ENCODE data around the gene KCNH4. TPM values are rescaled to one million over a fixed set of nuclear protein-coding genes. Genes with fewer than 3 reads are reported as not detected.

KCNH4 gene
- total RNA-seq, 6 experiments from 2014 or later: 0.11 TPM; not detected in 5

- WGBS (ENCODE audit: insufficient coverage, low coverage, low lambda C conversion rate, missing lambda C conversion rate): 52% methylated on average over 5 of the region's 12 CpGs
- Histone ChIP-seq H3K4me3 (peak overlapping the region; percentile 58 to 82 (median 75)), H3K4me1 (peaks cover 0 to 13% (median 2%) of the 10 kb centered on the region in 4 donors), H3K27ac (peak overlapping the region in 1 of 3 donors; percentile 62), H3K9me3 (no peaks in the 10 kb centered on the region), H3K27me3 (no peaks in the 10 kb centered on the region), H3K36me3 (no peaks in the 10 kb centered on the region)
- TF ChIP-seq POLR2A (IDR thresholded peaks at IDR 0.05) (no peak), CTCF (IDR thresholded peaks at IDR 0.05) (no peak)
- intact Hi-C loops (cut with DNase I): no loop called here
- DNase-seq (no peak), ATAC-seq (no peak)
These were observed 12.4 kb upstream of the KCNH4 start for GRCh38 chr17:42193216-42193968.

- ATAC-seq (no peak), DNase-seq (no peak)
- Histone ChIP-seq H3K36me3 (no peaks in the 10 kb centered on the region), H3K4me1 (peaks cover 0 to 13% (median 2%) of the 10 kb centered on the region in 4 donors), H3K9me3 (no peaks in the 10 kb centered on the region), H3K4me3 (no peak overlapping the region), H3K27me3 (no peaks in the 10 kb centered on the region), H3K27ac (no peak overlapping the region)
- 95% methylated on average over 4 of the region's 23 CpGs for WGBS (ENCODE audit: insufficient coverage, low coverage, low lambda C conversion rate, missing lambda C conversion rate)
- TF ChIP-seq POLR2A (IDR thresholded peaks at IDR 0.05) (no peak), CTCF (IDR thresholded peaks at IDR 0.05) (no peak)
- intact Hi-C loops (cut with DNase I): no loop called here
These were observed 11.5 kb upstream of the KCNH4 start for GRCh38 chr17:42192189-42193126.

GRCh38 chr17:42191275-42191608 lies 10.3 kb upstream of the KCNH4 start:
- H3K27me3 ChIP-seq: no peaks in the 10 kb centered on the region
- intact Hi-C loops (cut with DNase I): no loop called here
- H3K4me1 ChIP-seq: peaks cover 0 to 13% (median 2%) of the 10 kb centered on the region in 4 donors
- no peak overlapping the region for H3K27ac ChIP-seq
- TF ChIP-seq POLR2A (IDR thresholded peaks at IDR 0.05) (no peak), CTCF (IDR thresholded peaks at IDR 0.05) (no peak)
- no peaks in the 10 kb centered on the region for H3K36me3 ChIP-seq
- 100% methylated on average over 2 of the region's 5 CpGs for WGBS (ENCODE audit: insufficient coverage, low coverage, low lambda C conversion rate, missing lambda C conversion rate)
- ATAC-seq: no peak
- H3K4me3 ChIP-seq: no peak overlapping the region
- no peaks in the 10 kb centered on the region for H3K9me3 ChIP-seq
- DNase-seq: no peak

- no peak for ATAC-seq
- no peaks in the 10 kb centered on the region for H3K9me3 ChIP-seq
- H3K4me3 ChIP-seq: no peak overlapping the region
- no peak overlapping the region for H3K27ac ChIP-seq
- no peaks in the 10 kb centered on the region for H3K36me3 ChIP-seq
- H3K4me1 ChIP-seq: peaks cover 0 to 13% (median 2%) of the 10 kb centered on the region in 4 donors
- no peaks in the 10 kb centered on the region for H3K27me3 ChIP-seq
- intact Hi-C loops (cut with DNase I): no loop called here
- WGBS (ENCODE audit: insufficient coverage, low coverage, low lambda C conversion rate, missing lambda C conversion rate): no CpG with 5 or more reads among the region's 17 CpGs
- TF ChIP-seq POLR2A (IDR thresholded peaks at IDR 0.05) (no peak), CTCF (IDR thresholded peaks at IDR 0.05) (no peak)
- DNase-seq: no peak
These were observed 9.7 kb upstream of the KCNH4 start for GRCh38 chr17:42190491-42191274.
